Common myeloid progenitor, CD34-positive (primary cell): Measurements from ENCODE around the gene NF2.
"Not testable (repeated sequence)": the region's sequence is repeated elsewhere in the genome, so short reads cannot be mapped to it uniquely, and the experiment has no call there.

Experiments
- CTCF ChIA-PET: fragments of 350-600 bp; sonication (Branson Sonifier 250); formaldehyde crosslinking; loops from one replicate; lab custom pipeline; 2021; ENCODE audit warnings: antibody characterized with exemption; lab: Charles Lee
- POLR2A ChIA-PET: fragments of 350-600 bp; sonication (Branson Sonifier 250); formaldehyde crosslinking; loops from one replicate; lab custom pipeline; 2021; ENCODE audit warnings: antibody characterized with exemption; lab: Charles Lee
- DNase-seq, 3 donors: peaks; one replicate each; pipeline versions ENCODE4 v3.0.0 to v3.0.0-alpha.2; 2013
- H3K27ac ChIP-seq, 2 experiments: 1 replicate in 1 of 2; 2 replicates in 1 of 2; pipeline ENCODE4 v1.7.0; 2013; ENCODE audit warnings: inconsistent platforms in 2 of 2, low read length in 2 of 2, mild to moderate bottlenecking in 2 of 2, low read depth in 1 of 2, moderate library complexity in 1 of 2; ENCODE audit not compliant: severe bottlenecking in 2 of 2, insufficient read depth in 1 of 2, poor library complexity in 1 of 2
- H3K27me3 ChIP-seq, 5 experiments: replicated peaks in 2 of 5; 1 replicate in 3 of 5; 2 replicates in 2 of 5; pipeline versions ENCODE4 v1.6.1 to v1.7.0; 2013; ENCODE audit warnings: low read length in 4 of 5, mild to moderate bottlenecking in 2 of 5, moderate library complexity in 2 of 5, inconsistent platforms in 1 of 5; ENCODE audit not compliant: insufficient read depth in 5 of 5, control insufficient read depth in 4 of 5
- H3K36me3 ChIP-seq, 4 experiments: 1 replicate in 2 of 4; 2 replicates in 2 of 4; pipeline versions ENCODE4 v1.6.1 to v1.7.0; 2013; ENCODE audit warnings: low read length in 3 of 4, control low read depth in 1 of 4, mild to moderate bottlenecking in 1 of 4; ENCODE audit not compliant: control insufficient read depth in 4 of 4, insufficient read depth in 4 of 4
- H3K4me1 ChIP-seq, 4 experiments: 1 replicate in 3 of 4; 2 replicates in 1 of 4; pipeline versions ENCODE4 v1.6.1 to v1.7.1; 2013; ENCODE audit warnings: low read length in 3 of 4, mild to moderate bottlenecking in 3 of 4, control low read depth in 1 of 4, inconsistent platforms in 1 of 4, moderate library complexity in 1 of 4; ENCODE audit not compliant: control insufficient read depth in 4 of 4, insufficient read depth in 4 of 4; ENCODE audit errors: control extremely low read depth in 1 of 4
- H3K4me3 ChIP-seq, 7 experiments: 1 replicate in 4 of 7; 2 replicates in 3 of 7; pipeline versions ENCODE4 v1.5.1 to v1.7.0; 2013; ENCODE audit warnings: mild to moderate bottlenecking in 7 of 7, low read length in 6 of 7, moderate library complexity in 6 of 7, inconsistent platforms in 2 of 7, low read depth in 2 of 7, control low read depth in 1 of 7; ENCODE audit not compliant: insufficient read depth in 4 of 7, control insufficient read depth in 1 of 7; ENCODE audit errors: extremely low read depth in 1 of 7
- H3K9me3 ChIP-seq, 5 experiments: 1 replicate in 4 of 5; 2 replicates in 1 of 5; pipeline versions ENCODE4 v1.6.1 to v1.7.1; 2013; ENCODE audit warnings: low read length in 4 of 5, mild to moderate bottlenecking in 2 of 5, inconsistent platforms in 1 of 5, low read depth in 1 of 5, moderate library complexity in 1 of 5; ENCODE audit not compliant: control insufficient read depth in 4 of 5, insufficient read depth in 2 of 5; ENCODE audit errors: control extremely low read depth in 1 of 5
- WGBS: methylation state at CpG from one replicate; pipeline ENCODE4 v1.1.5; 2013; ENCODE audit not compliant: insufficient coverage; 5-methylcytosine and 5-hydroxymethylcytosine counted together

Gene NF2

GRCh38 chr22:29594447-29594846 is 9.0 kb upstream of the NF2 start:
- H3K27me3 ChIP-seq, H3K9me3 ChIP-seq, H3K4me1 ChIP-seq, DNase-seq, H3K36me3 ChIP-seq, H3K27ac ChIP-seq, H3K4me3 ChIP-seq: not testable (repeated sequence)
- CTCF ChIA-PET, result interaction anchor here (1.8 kb wide), 1 partner anchor 9 kb away, joined by 5 read pairs; no protein-coding TSS in a partner anchor
- WGBS, result 89% methylated on average over 4 of the region's 6 CpGs
- POLR2A ChIA-PET, result interaction anchor here (0.6 kb wide), 1 partner anchor 32 kb away, joined by 8 read pairs; no protein-coding TSS in a partner anchor

- Histone ChIP-seq H3K36me3 (no peaks in the 10 kb centered on the region), H3K4me1 (no peaks in the 10 kb centered on the region), H3K4me3 (no peak overlapping the region), H3K27ac (no peak overlapping the region), H3K9me3 (no peaks in the 10 kb centered on the region), H3K27me3 (no peaks in the 10 kb centered on the region)
- DNase-seq, result no peak
- POLR2A ChIA-PET, result no interaction called here
- 97% methylated on average over 10 of the region's 10 CpGs for WGBS
- CTCF ChIA-PET, result interaction anchor here (0.8 to 2.2 kb wide), 4 partner anchors 9 to 42 kb away, joined by 3 to 8 read pairs (median 4); no protein-coding TSS in a partner anchor
Observed at GRCh38 chr22:29596408-29596807, 7.0 kb upstream of the NF2 start.

DNA sequence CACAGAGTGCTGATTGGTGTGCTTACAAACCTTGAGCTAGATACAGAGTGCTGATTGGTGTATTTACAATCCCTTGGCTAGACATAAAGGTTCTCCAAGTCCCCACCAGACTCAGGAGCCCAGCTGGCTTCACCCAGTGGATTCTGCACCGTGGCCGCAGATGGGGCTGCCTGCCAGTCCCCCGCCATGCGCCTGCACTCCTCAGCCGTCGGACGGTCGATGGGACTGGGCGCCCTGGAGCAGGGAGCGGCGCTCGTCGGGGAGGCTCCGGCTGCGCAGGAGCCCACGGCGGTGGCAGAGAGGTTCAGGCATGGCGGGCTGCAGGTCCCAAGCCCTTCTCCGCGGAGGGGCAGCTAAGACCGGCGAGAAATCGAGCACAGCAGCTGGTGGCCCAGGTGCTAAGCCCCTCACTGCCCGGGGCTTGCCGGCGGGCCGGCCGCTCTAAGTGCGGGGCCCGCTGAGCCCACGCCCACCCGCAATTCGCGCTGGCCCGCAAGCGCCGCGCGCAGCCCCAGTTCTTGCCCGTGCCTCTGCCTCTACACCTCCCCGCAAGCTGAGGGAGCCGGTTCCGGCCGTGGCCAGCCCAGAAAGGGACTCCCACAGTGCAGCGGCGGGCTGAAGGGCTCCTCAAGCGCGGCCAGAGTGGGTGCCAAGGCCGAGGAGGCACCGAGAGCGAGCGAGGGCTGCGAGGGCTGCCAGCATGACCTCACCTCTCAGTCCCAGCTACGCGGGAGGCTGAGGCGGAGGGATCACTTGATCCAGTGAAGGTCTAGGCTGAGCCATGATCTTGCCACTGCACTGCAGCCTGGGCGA is 5.4 kb upstream of the NF2 start:
- not testable (repeated sequence) for H3K27me3 ChIP-seq, H3K4me3 ChIP-seq, DNase-seq, H3K9me3 ChIP-seq, H3K4me1 ChIP-seq, H3K27ac ChIP-seq, H3K36me3 ChIP-seq
- ChIA-PET CTCF (interaction anchor here (1.2 to 2.2 kb wide), 3 partner anchors 8 to 27 kb away, joined by 4 to 8 read pairs (median 6); no protein-coding TSS in a partner anchor), POLR2A (interaction anchor here (0.6 kb wide), 1 partner anchor 69 kb away, joined by 3 read pairs; no protein-coding TSS in a partner anchor)
- WGBS, result 95% methylated on average over 38 of the region's 57 CpGs

- no peak overlapping the region for H3K4me3 ChIP-seq
- H3K36me3 ChIP-seq, result no peaks in the 10 kb centered on the region
- H3K4me1 ChIP-seq, result peaks cover 0 to 5% (median 1%) of the 10 kb centered on the region in 4 experiments
- no peak for DNase-seq
- no peak overlapping the region for H3K27ac ChIP-seq
- no peaks in the 10 kb centered on the region for H3K9me3 ChIP-seq
- WGBS, result 95% methylated on average over 3 of the region's 3 CpGs
- no peaks in the 10 kb centered on the region for H3K27me3 ChIP-seq
- CTCF ChIA-PET, result interaction anchor here (0.6 to 1.3 kb wide), 3 partner anchors 12 to 632 kb away, joined by 3 to 4 read pairs (median 3); no protein-coding TSS in a partner anchor
- POLR2A ChIA-PET, result no interaction called here
Observed at GRCh38 chr22:29598684-29599020, 4.8 kb upstream of the NF2 start.

DNA sequence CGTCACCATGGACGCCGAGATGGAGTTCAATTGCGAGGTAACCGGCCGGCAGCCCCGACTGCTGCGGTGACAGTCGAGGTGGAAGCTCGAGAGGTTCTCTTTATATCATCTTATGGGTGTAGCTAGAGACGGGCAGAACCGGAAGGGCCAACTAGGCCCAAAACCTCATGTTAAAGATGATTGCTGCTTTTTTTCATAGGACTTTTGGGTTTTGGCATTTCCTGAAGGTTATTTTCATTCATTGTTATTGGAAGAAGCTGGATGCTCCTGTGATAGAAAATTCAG is 585 bp downstream of the NF2 start:
- H3K4me3 ChIP-seq, result peak overlapping the region; percentile 79 to 96 (median 92)
- POLR2A ChIA-PET, result interaction anchor here (0.8 kb wide), 1 partner anchor 43 kb away, joined by 3 read pairs; no protein-coding TSS in a partner anchor
- peaks cover 3 to 6% (median 4%) of the 10 kb centered on the region in 4 experiments for H3K36me3 ChIP-seq
- WGBS, result 0% methylated on average over 11 of the region's 12 CpGs
- H3K27ac ChIP-seq, result peak overlapping the region; percentile 78 to 94
- H3K9me3 ChIP-seq, result no peaks in the 10 kb centered on the region
- H3K4me1 ChIP-seq, result peaks cover 7 to 20% (median 16%) of the 10 kb centered on the region in 4 experiments
- H3K27me3 ChIP-seq, result no peaks in the 10 kb centered on the region
- CTCF ChIA-PET, result interaction anchor here (0.9 to 1.2 kb wide), 3 partner anchors 16 to 35 kb away, joined by 3 to 6 read pairs (median 4); no protein-coding TSS in a partner anchor
- peak in 1 of 3 donors; percentile 67 for DNase-seq

DNA sequence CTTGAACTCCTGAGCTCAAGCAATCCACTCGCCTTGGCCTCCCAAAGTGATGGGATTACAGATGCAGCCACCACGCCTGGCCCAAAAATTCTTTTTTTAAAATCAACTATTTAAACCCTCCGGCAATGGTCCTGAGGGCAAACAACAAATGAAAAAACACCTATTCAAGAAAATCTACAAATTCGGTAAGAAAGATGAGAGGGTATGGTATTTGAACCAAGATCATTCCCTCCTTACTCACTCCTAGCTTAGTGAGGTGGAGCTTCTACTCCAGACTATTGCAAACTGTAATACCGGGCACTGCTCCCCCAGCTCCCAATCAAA is 2.1 kb downstream of the NF2 start:
- no peak overlapping the region for H3K27ac ChIP-seq
- ChIA-PET CTCF (interaction anchor here (0.8 to 2.6 kb wide), 6 partner anchors 9 to 31 kb away, joined by 3 to 17 read pairs (median 4); no protein-coding TSS in a partner anchor), POLR2A (interaction anchor here (0.7 kb wide), 2 partner anchors 469 to 833 kb away, joined by 3 read pairs; no protein-coding TSS in a partner anchor)
- WGBS, result 90% methylated on average over 2 of the region's 5 CpGs
- peaks cover 0 to 2% (median 0%) of the 10 kb centered on the region in 5 experiments for H3K9me3 ChIP-seq
- H3K4me3 ChIP-seq, result no peak overlapping the region
- peaks cover 3 to 8% (median 5%) of the 10 kb centered on the region in 4 experiments for H3K36me3 ChIP-seq
- H3K27me3 ChIP-seq, result no peaks in the 10 kb centered on the region
- H3K4me1 ChIP-seq, result peaks cover 7 to 20% (median 16%) of the 10 kb centered on the region in 4 experiments
- DNase-seq, result no peak

DNA sequence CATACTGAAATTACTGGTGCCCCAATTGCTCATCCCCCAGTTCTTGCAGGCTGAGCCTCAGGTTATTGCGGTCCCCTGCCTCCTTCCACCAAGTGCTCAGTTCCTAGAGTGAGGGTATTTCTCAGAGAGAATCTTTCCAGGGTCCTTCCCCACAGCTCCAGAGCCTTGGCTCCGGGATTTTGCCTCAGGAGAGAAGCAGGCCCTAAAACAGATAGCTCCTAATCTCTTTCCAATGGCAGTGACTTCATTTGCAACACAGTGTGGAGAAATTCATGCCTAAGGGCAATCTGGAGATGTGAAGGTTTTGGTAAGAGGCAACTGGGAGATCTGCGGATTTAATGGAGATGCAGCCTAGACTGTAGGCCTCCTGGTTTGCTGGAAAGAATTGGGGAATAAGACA is 2.9 kb downstream of the NF2 start:
- WGBS, result 100% methylated on average over 3 of the region's 3 CpGs
- ChIA-PET CTCF (interaction anchor here (0.9 to 2.6 kb wide), 7 partner anchors 10 to 482 kb away, joined by 3 to 17 read pairs (median 3); no protein-coding TSS in a partner anchor), POLR2A (no interaction called here)
- peaks cover 0 to 5% (median 0%) of the 10 kb centered on the region in 5 experiments for H3K9me3 ChIP-seq
- no peak for DNase-seq
- H3K27me3 ChIP-seq, result no peaks in the 10 kb centered on the region
- no peak overlapping the region for H3K27ac ChIP-seq
- no peak overlapping the region for H3K4me3 ChIP-seq
- peaks cover 3 to 8% (median 5%) of the 10 kb centered on the region in 4 experiments for H3K36me3 ChIP-seq
- peaks cover 7 to 20% (median 16%) of the 10 kb centered on the region in 4 experiments for H3K4me1 ChIP-seq
